SK-N-SH (cell line): ENCODE results near the gene CAPN11. TPM values are rescaled to one million over a fixed set of nuclear protein-coding genes. Genes with fewer than 3 reads are reported as not detected.

Experiments used
- CTCF ChIA-PET: fragments of 300-600, 350-600 bp; formaldehyde crosslinking; extraction: SDS; loops from one replicate; lab custom pipeline; 2021; lab: Yijun Ruan, JAX
- POLR2A ChIA-PET: fragments of 350-600 bp; sonication (Branson Sonifier 250); formaldehyde crosslinking; extraction: SDS; loops from one replicate; lab custom pipeline; 2020; ENCODE audit warnings: antibody characterized with exemption, inconsistent platforms; lab: Yijun Ruan, JAX
- DNase-seq: peaks from one replicate; pipeline ENCODE4 v3.0.0; 2012
- H2AFZ ChIP-seq: fragments of 200-600 bp; sonication (generic); 2 replicates; pipeline ENCODE4 v1.8.1; 2016; ENCODE audit warnings: antibody characterized with exemption, mild to moderate bottlenecking, low read depth
- H3F3A ChIP-seq: fragments of 200-600 bp; sonication (generic); replicated peaks from 2 replicates; pipeline ENCODE3; 2016; ENCODE audit warnings: antibody characterized with exemption, mild to moderate bottlenecking; ENCODE audit not compliant: insufficient read depth
- H3K27ac ChIP-seq, 2 experiments: fragments of 200-500 bp in 1 of 2; fragments of 200-600 bp in 1 of 2; sonication (Bioruptor generic) in 1 of 2; sonication (generic), shearing (Covaris generic) in 1 of 2; 2 replicates each; pipeline versions ENCODE4 v1.5.1 to v1.6.1; 2014 to 2016; ENCODE audit warnings: low read depth in 2 of 2, inconsistent platforms in 1 of 2, low read length in 1 of 2, mild to moderate bottlenecking in 1 of 2, mixed read lengths in 1 of 2
- H3K27me3 ChIP-seq: fragments of 200-600 bp; sonication (generic), shearing (Covaris generic); 2 replicates; pipeline ENCODE4 v1.6.1; 2016; ENCODE audit warnings: mixed run types; ENCODE audit not compliant: insufficient read depth
- H3K36me3 ChIP-seq, 2 experiments: fragments of 200-500 bp in 1 of 2; fragments of 200-600 bp in 1 of 2; sonication (Bioruptor generic) in 1 of 2; sonication (generic) in 1 of 2; replicated peaks in 1 of 2; 2 replicates each; pipeline versions ENCODE3 to v1.5.1; 2014 to 2016; ENCODE audit warnings: low read length in 1 of 2, mild to moderate bottlenecking in 1 of 2; ENCODE audit not compliant: insufficient read depth in 2 of 2, control insufficient read depth in 1 of 2
- H3K4me1 ChIP-seq, 2 experiments: fragments of 200-500 bp in 1 of 2; fragments of 200-600 bp in 1 of 2; sonication (Bioruptor generic) in 1 of 2; sonication (generic), shearing (Covaris generic) in 1 of 2; 2 replicates each; pipeline versions ENCODE4 v1.5.1 to v1.6.1; 2014 to 2016; ENCODE audit warnings: low read depth in 1 of 2, low read length in 1 of 2, mixed run types in 1 of 2; ENCODE audit not compliant: insufficient read depth in 2 of 2, control insufficient read depth in 1 of 2
- H3K4me2 ChIP-seq: fragments of 200-600 bp; sonication (generic), shearing (Covaris generic); 2 replicates; pipeline ENCODE4 v1.6.1; 2017; ENCODE audit warnings: mixed run types
- H3K4me3 ChIP-seq, 2 experiments: fragments of 200-500 bp in 1 of 2; fragments of 200-600 bp in 1 of 2; sonication (Bioruptor generic) in 1 of 2; sonication (generic), shearing (Covaris generic) in 1 of 2; 2 replicates each; pipeline versions ENCODE4 v1.5.1 to v1.8.1; 2014 to 2016; ENCODE audit warnings: low read depth in 2 of 2, inconsistent platforms in 1 of 2, low read length in 1 of 2, mild to moderate bottlenecking in 1 of 2, mixed read lengths in 1 of 2, moderate library complexity in 1 of 2
- H3K79me2 ChIP-seq: fragments of 200-600 bp; sonication (generic); 2 replicates; pipeline ENCODE4 v1.8.1; 2017; ENCODE audit warnings: mild to moderate bottlenecking; ENCODE audit not compliant: insufficient read depth
- H3K9ac ChIP-seq: fragments of 200-600 bp; sonication (generic); 2 replicates; pipeline ENCODE4 v1.6.1; 2017; ENCODE audit warnings: mixed run types
- H3K9me2 ChIP-seq: fragments of 200-600 bp; sonication (generic); 2 replicates; pipeline ENCODE4 v1.6.1; 2017; ENCODE audit warnings: mixed run types
- H3K9me3 ChIP-seq: fragments of 200-600 bp; sonication (generic); 2 replicates; pipeline ENCODE4 v1.6.1; 2017; ENCODE audit warnings: mixed run types, mild to moderate bottlenecking, moderate library complexity
- H4K20me1 ChIP-seq: fragments of 200-600 bp; sonication (generic); 2 replicates; pipeline ENCODE4 v1.6.1; 2017; ENCODE audit warnings: mild to moderate bottlenecking, mixed run types; ENCODE audit not compliant: insufficient read depth
- CTCF ChIP-seq: fragments of 200-600 bp; sonication (generic); IDR thresholded peaks from 2 replicates; pipeline ENCODE4 v1.6.1; 2017; ENCODE audit warnings: antibody characterized with exemption, mild to moderate bottlenecking, moderate library complexity
- EP300 ChIP-seq, 2 experiments: IDR thresholded peaks; 2 replicates each; pipeline versions ENCODE4 v1.4.0 to v1.6.1; 2012; ENCODE audit warnings: borderline replicate concordance in 1 of 2, low read depth in 1 of 2, low read length in 1 of 2
- EZH2phosphoT487 ChIP-seq: fragments of 200-600 bp; sonication (generic); IDR thresholded peaks from 2 replicates; pipeline ENCODE4 v1.6.1; 2017; ENCODE audit warnings: low read depth, mixed run types, mild to moderate bottlenecking, antibody characterized with exemption, moderate library complexity, borderline replicate concordance
- FOXM1 ChIP-seq: IDR thresholded peaks from 2 replicates; pipeline ENCODE4 v1.4.0; 2012; ENCODE audit warnings: low read depth, mild to moderate bottlenecking
- GABPA ChIP-seq: IDR thresholded peaks from 2 replicates; pipeline ENCODE4 v1.4.0; 2012; ENCODE audit warnings: low read depth, mild to moderate bottlenecking
- JUND ChIP-seq: IDR thresholded peaks from 2 replicates; pipeline ENCODE4 v1.4.0; 2012
- MEF2A ChIP-seq: IDR thresholded peaks from 2 replicates; pipeline ENCODE4 v1.4.0; 2012; ENCODE audit warnings: low read depth, borderline replicate concordance
- MXI1 ChIP-seq: IDR thresholded peaks from 2 replicates; pipeline ENCODE4 v1.6.1; 2012; ENCODE audit warnings: mild to moderate bottlenecking, low read depth, low read length, improper control_type of control experiment
- NFIC ChIP-seq: IDR thresholded peaks from 2 replicates; pipeline ENCODE4 v1.4.0; 2012; ENCODE audit warnings: borderline replicate concordance
- POLR2AphosphoS5 ChIP-seq: IDR thresholded peaks from 2 replicates; pipeline ENCODE4 v1.6.1; 2012; ENCODE audit warnings: low read depth, low read length
- RAD21 ChIP-seq: IDR thresholded peaks from 2 replicates; pipeline ENCODE4 v1.6.1; 2012; ENCODE audit warnings: mild to moderate bottlenecking, low read length
- RCOR1 ChIP-seq: fragments of 150-350 bp; IDR thresholded peaks from 2 replicates; pipeline ENCODE4 v1.6.1; 2017; ENCODE audit warnings: antibody characterized with exemption, low read length
- SIN3A ChIP-seq: IDR thresholded peaks from 2 replicates; pipeline ENCODE4 v1.6.1; 2012; ENCODE audit warnings: low read depth, mild to moderate bottlenecking, low read length, moderate library complexity, borderline replicate concordance
- SMC3 ChIP-seq: IDR thresholded peaks from 2 replicates; pipeline ENCODE4 v1.6.1; 2012; ENCODE audit warnings: low read depth, low read length, improper control_type of control experiment
- TAF1 ChIP-seq: IDR thresholded peaks from 2 replicates; pipeline ENCODE4 v1.6.1; 2012; ENCODE audit warnings: low read depth, mild to moderate bottlenecking, low read length, moderate library complexity, borderline replicate concordance
- WGBS: methylation state at CpG from one replicate; pipeline ENCODE4 v1.1.6; 2017; ENCODE audit warnings: low lambda C conversion rate; 5-methylcytosine and 5-hydroxymethylcytosine counted together
- polyA plus RNA-seq, 3 experiments: library from polyadenylated mRNA; depleted of rRNA; stranded (reverse); fragments of >200 nt; gene quantifications; 2 replicates each; pipeline ENCODE4 v1.2.3, GENCODE V29; 2012
- TF ChIP-seq, protein P1 (sequence below): IDR thresholded peaks from 2 replicates; pipeline ENCODE4 v1.4.0; 2012; ENCODE audit warnings: low read depth

Gene CAPN11
- polyA plus RNA-seq, 1 of the 3 experiments (the other 2 are of a cell fraction) = not detected

DNA sequence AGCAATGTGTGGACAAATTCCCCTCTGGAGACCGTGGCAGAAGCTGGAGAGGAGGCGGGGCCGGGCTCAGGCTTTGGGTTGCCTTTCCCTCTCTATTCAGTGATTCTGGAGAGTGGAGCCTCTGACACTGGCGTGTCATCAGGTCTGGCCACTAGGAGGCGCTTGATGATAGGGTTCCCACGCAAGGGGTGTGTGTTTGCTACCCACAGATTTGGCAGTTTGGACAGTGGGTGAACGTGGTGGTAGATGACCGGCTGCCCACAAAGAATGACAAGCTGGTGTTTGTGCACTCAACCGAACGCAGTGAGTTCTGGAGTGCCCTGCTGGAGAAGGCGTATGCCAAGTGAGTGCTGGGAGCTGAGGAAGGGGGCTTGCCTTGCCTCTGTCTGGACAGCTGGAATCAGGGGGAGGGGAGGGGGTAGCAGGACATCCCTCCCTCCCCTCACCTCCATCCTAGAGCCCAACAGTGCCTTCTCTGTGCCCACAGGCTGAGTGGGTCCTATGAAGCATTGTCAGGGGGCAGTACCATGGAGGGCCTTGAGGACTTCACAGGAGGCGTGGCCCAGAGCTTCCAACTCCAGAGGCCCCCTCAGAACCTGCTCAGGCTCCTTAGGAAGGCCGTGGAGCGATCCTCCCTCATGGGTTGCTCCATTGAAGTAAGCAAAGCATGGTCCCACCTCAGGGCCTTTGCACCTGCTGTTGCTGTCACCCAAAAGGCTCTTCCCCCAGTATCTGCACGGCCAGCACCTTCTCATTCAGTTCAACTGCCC lies 14.3 kb downstream of the CAPN11 start:
- TF ChIP-seq JUND (no peak), RAD21 (peak; percentile 95), SMC3 (peak; percentile 91), CTCF (peak; percentile 90), NFIC (no peak), EP300 (IDR thresholded peaks at IDR 0.05; ENCODE audit: borderline replicate concordance in 1 of 2, low read depth in 1 of 2, low read length in 1 of 2) (no peak), RCOR1 (peak; percentile 21; the same call in 1 of the 2 replicates), FOXM1 (no peak), MXI1 (peak; percentile 52; the same call in 1 of the 2 replicates), SIN3A (peak; percentile 64; the same call in 1 of the 2 replicates)
- TF ChIP-seq, all 33 proteins: peak for 6

DNA sequence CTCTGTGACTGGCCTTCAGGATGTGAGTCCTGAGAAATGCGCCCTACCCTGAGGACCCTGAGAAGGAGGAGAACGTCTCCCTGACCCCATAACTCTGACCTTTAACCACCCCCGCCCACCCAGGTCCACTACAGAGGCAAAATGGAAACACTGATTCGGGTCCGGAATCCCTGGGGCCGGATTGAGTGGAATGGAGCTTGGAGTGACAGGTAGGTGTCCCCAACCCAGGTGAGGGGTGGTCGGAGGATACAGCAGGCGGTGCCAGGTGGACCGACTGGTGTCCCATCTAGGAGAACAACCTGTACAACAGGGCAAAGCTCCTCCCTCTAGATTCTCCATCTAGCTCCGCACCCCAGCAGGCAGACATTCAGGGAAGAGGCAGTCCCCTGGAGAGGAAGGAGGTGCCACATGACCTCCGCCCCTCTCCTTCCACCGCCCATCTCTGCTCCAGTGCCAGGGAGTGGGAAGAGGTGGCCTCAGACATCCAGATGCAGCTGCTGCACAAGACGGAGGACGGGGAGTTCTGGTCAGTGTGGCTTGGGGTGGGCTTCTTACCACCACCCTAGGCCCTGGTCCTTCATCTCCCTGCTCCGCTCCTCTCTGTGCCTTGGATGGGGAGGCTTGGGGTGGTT lies 17.6 kb downstream of the CAPN11 start:
- H2AFZ ChIP-seq = no peak overlapping the region
- peaks cover 14% of the 10 kb centered on the region for H3F3A ChIP-seq
- POLR2A ChIA-PET = interaction anchor here (1.6 kb wide), 1 partner anchor 70 kb away, joined by 4 read pairs; no protein-coding TSS in a partner anchor
- H3K27ac ChIP-seq = no peak overlapping the region
- no peak overlapping the region for H3K4me2 ChIP-seq
- no peaks in the 10 kb centered on the region for H3K36me3 ChIP-seq
- H3K9me2 ChIP-seq = no peaks in the 10 kb centered on the region
- WGBS = 88% methylated on average over 11 of the region's 15 CpGs
- TF ChIP-seq MEF2A (no peak), RCOR1 (no peak), GABPA (no peak), NFIC (no peak), JUND (no peak), EZH2phosphoT487 (no peak), POLR2AphosphoS5 (no peak), FOXM1 (no peak), TAF1 (no peak)
- TF ChIP-seq, protein P1, sequence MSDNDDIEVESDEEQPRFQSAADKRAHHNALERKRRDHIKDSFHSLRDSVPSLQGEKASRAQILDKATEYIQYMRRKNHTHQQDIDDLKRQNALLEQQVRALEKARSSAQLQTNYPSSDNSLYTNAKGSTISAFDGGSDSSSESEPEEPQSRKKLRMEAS = no peak
- TF ChIP-seq, all 33 proteins: peak for 0
- peak; percentile 3 for DNase-seq
- no peaks in the 10 kb centered on the region for H3K79me2 ChIP-seq
- H3K4me3 ChIP-seq = no peak overlapping the region
- CTCF ChIA-PET = interaction anchor here (1.1 to 4.0 kb wide), 4 partner anchors 52 to 162 kb away, joined by 3 to 22 read pairs (median 5); no protein-coding TSS in a partner anchor
- no peaks in the 10 kb centered on the region for H3K9me3 ChIP-seq
- H3K27me3 ChIP-seq = no peaks in the 10 kb centered on the region
- H4K20me1 ChIP-seq = no peaks in the 10 kb centered on the region
- peaks cover 0 to 4% of the 10 kb centered on the region in 2 experiments; a peak in 2 of 4 replicates for H3K4me1 ChIP-seq
- no peak overlapping the region for H3K9ac ChIP-seq

More for the DNA sequence above, 14.3 kb downstream of the CAPN11 start:
- Histone ChIP-seq H3K27ac (no peak overlapping the region), H3K27me3 (no peaks in the 10 kb centered on the region), H4K20me1 (no peaks in the 10 kb centered on the region), H3K9me2 (no peaks in the 10 kb centered on the region), H3K4me1 (peaks cover 0 to 4% of the 10 kb centered on the region in 2 experiments; a peak in 1 of 4 replicates), H3K79me2 (no peaks in the 10 kb centered on the region), H3K9me3 (no peaks in the 10 kb centered on the region), H3K36me3 (no peaks in the 10 kb centered on the region), H3F3A (peaks cover 2% of the 10 kb centered on the region), H3K4me2 (no peak overlapping the region), H3K9ac (no peak overlapping the region), H3K4me3 (no peak overlapping the region), H2AFZ (no peak overlapping the region)
- WGBS = 28% methylated on average over 9 of the region's 15 CpGs
- DNase-seq = peak; percentile 88
- ChIA-PET CTCF (interaction anchor here (0.6 to 7.1 kb wide), 49 partner anchors 10 to 336 kb away, joined by 3 to 128 read pairs (median 8); partner anchors contain the start of genes CAPN11, HSP90AB1, MYMX and SLC29A1), POLR2A (interaction anchor here (0.9 to 1.5 kb wide), 5 partner anchors 49 to 74 kb away, joined by 3 to 7 read pairs (median 4); partner anchors contain the start of gene HSP90AB1)
